Panc1 (cell line): Measurements from ENCODE around the gene SPIB. TPM values are rescaled to one million over a fixed set of nuclear protein-coding genes. Genes with fewer than 3 reads are reported as not detected.

Experiments used
- ATAC-seq: fragments of 200-7000 bp; cut with Tn5 transposase; 2 replicates; pipeline ENCODE4 v1.9.1; 2020; ENCODE audit warnings: mild to moderate bottlenecking, moderate library complexity
- BruUV-seq: library from RNA; stranded (reverse); fragments of 400-500 nt; replicated peaks from 2 replicates; lab custom pipeline; 2021; lab: Mats Ljungman, UMichigan
- CTCF ChIA-PET: fragments of 300-600 bp; sonication (Branson Sonifier 250); formaldehyde crosslinking; loops from one replicate; lab custom pipeline; 2022; ENCODE audit warnings: antibody characterized with exemption; lab: Charles Lee
- POLR2A ChIA-PET: fragments of 300-600 bp; sonication (Branson Sonifier 250); formaldehyde crosslinking; loops from one replicate; lab custom pipeline; 2022; ENCODE audit warnings: antibody characterized with exemption; lab: Charles Lee
- DNase-seq: peaks from one replicate; pipeline ENCODE4 v3.0.0-alpha.2; 2010; ENCODE audit warnings: low read depth, low spot score
- H3K27ac ChIP-seq: 2 replicates; pipeline ENCODE4 v1.5.1; 2011; ENCODE audit warnings: mild to moderate bottlenecking, low read length, inconsistent platforms
- H3K27me3 ChIP-seq: fragments of 200-500 bp; sonication (Bioruptor generic); 2 replicates; pipeline ENCODE4 v1.6.0; 2014; ENCODE audit warnings: low read length, inconsistent platforms; ENCODE audit not compliant: control insufficient read depth, insufficient read depth
- H3K36me3 ChIP-seq: fragments of 200-500 bp; sonication (Bioruptor generic); 2 replicates; pipeline ENCODE4 v1.5.1; 2014; ENCODE audit warnings: inconsistent platforms, mild to moderate bottlenecking, low read length, moderate library complexity; ENCODE audit not compliant: control insufficient read depth, insufficient read depth
- H3K4me1 ChIP-seq: 2 replicates; pipeline ENCODE4 v1.5.1; 2011; ENCODE audit warnings: inconsistent platforms, mild to moderate bottlenecking, low read length, moderate library complexity; ENCODE audit not compliant: control insufficient read depth, insufficient read depth
- H3K4me3 ChIP-seq, 2 experiments: 2 replicates each; pipeline ENCODE4 v1.5.1; 2011 to 2012; ENCODE audit warnings: low read depth in 2 of 2, low read length in 2 of 2, mild to moderate bottlenecking in 2 of 2, inconsistent platforms in 1 of 2, moderate library complexity in 1 of 2
- H3K9me3 ChIP-seq: fragments of 200-500 bp; sonication (Bioruptor generic); 2 replicates; pipeline ENCODE4 v1.5.1; 2014; ENCODE audit warnings: low read depth, mild to moderate bottlenecking, inconsistent platforms, low read length, moderate library complexity; ENCODE audit not compliant: control insufficient read depth, insufficient read depth
- CTCF ChIP-seq: fragments of 450-650 bp; IDR thresholded peaks from 2 replicates; pipeline ENCODE4 v1.5.1; 2017; ENCODE audit warnings: mild to moderate bottlenecking
- POLR2AphosphoS5 ChIP-seq: IDR thresholded peaks from 2 replicates; pipeline ENCODE4 v1.6.1; 2012; ENCODE audit warnings: mild to moderate bottlenecking, low read depth, low read length, moderate library complexity
- SIN3A ChIP-seq: IDR thresholded peaks from 2 replicates; pipeline ENCODE4 v1.6.1; 2012; ENCODE audit warnings: low read depth, mild to moderate bottlenecking, low read length, moderate library complexity, borderline replicate concordance; ENCODE audit not compliant: insufficient read depth
- TCF7L2 ChIP-seq: IDR thresholded peaks from 2 replicates; pipeline ENCODE4 v1.6.1; 2011; ENCODE audit warnings: mild to moderate bottlenecking, low read depth, low read length, inconsistent platforms
- in situ Hi-C: cut with HindIII; loops from 2 replicates; pipeline ENCODE4 v1.10.0; 2016; ENCODE audit warnings: low sequenced_read_pairs, low pct_unique_long_range_greater_than_20kb
- intact Hi-C: fragments of 100-400 bp; cut with micrococcal nuclease; formaldehyde crosslinking; loops from one replicate; pipeline ENCODE4 v1.10.0; 2022; ENCODE audit not compliant: unreplicated experiment
- total RNA-seq: library from RNA; stranded (reverse); gene quantifications from one replicate; pipeline ENCODE4 v1.2.1, GENCODE V29; 2021; ENCODE audit not compliant: unreplicated experiment
- TF ChIP-seq, protein P1 (sequence below), 2 experiments: IDR thresholded peaks; 2 replicates each; pipeline ENCODE4 v1.6.1; 2011 to 2012; ENCODE audit warnings: low read depth in 2 of 2, control low read depth in 1 of 2, low read length in 1 of 2, mild to moderate bottlenecking in 1 of 2, moderate library complexity in 1 of 2; ENCODE audit not compliant: insufficient read depth in 1 of 2

The SPIB gene
- total RNA-seq, 1 experiment from 2014 or later, result not detected

DNA sequence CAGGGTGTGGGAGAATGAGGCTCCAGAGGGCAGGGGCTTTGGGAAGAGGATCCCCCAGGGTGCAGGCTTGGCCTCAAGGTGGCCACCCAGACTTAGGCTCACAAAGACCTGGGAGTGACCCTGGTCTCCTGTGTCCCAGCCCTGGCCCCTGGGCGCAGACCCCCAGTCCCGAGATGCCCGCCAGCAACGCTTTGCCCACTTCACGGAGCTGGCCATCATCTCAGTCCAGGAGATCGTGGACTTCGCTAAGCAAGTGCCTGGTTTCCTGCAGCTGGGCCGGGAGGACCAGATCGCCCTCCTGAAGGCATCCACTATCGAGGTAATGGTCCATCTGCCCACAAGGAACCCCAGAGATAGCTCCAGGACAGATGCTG, 39.9 kb upstream of the SPIB start:
- in situ Hi-C loops, result no loop called here
- Histone ChIP-seq H3K27ac (no peak overlapping the region), H3K4me1 (peaks cover 8% of the 10 kb centered on the region), H3K4me3 (no peak overlapping the region), H3K36me3 (no peaks in the 10 kb centered on the region), H3K9me3 (no peaks in the 10 kb centered on the region), H3K27me3 (no peaks in the 10 kb centered on the region)
- intact Hi-C loops, result no loop called here
- ChIA-PET CTCF (no interaction called here), POLR2A (no interaction called here)
- no peak for ATAC-seq
- TF ChIP-seq, protein P1, sequence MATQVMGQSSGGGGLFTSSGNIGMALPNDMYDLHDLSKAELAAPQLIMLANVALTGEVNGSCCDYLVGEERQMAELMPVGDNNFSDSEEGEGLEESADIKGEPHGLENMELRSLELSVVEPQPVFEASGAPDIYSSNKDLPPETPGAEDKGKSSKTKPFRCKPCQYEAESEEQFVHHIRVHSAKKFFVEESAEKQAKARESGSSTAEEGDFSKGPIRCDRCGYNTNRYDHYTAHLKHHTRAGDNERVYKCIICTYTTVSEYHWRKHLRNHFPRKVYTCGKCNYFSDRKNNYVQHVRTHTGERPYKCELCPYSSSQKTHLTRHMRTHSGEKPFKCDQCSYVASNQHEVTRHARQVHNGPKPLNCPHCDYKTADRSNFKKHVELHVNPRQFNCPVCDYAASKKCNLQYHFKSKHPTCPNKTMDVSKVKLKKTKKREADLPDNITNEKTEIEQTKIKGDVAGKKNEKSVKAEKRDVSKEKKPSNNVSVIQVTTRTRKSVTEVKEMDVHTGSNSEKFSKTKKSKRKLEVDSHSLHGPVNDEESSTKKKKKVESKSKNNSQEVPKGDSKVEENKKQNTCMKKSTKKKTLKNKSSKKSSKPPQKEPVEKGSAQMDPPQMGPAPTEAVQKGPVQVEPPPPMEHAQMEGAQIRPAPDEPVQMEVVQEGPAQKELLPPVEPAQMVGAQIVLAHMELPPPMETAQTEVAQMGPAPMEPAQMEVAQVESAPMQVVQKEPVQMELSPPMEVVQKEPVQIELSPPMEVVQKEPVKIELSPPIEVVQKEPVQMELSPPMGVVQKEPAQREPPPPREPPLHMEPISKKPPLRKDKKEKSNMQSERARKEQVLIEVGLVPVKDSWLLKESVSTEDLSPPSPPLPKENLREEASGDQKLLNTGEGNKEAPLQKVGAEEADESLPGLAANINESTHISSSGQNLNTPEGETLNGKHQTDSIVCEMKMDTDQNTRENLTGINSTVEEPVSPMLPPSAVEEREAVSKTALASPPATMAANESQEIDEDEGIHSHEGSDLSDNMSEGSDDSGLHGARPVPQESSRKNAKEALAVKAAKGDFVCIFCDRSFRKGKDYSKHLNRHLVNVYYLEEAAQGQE (IDR thresholded peaks at IDR 0.05; ENCODE audit: insufficient read depth in 1 of 2, low read depth in 2 of 2, low read length in 1 of 2), result no peak
- no peak for TF ChIP-seq SIN3A
- no peak for TF ChIP-seq POLR2AphosphoS5
- TF ChIP-seq CTCF, result no peak
- TF ChIP-seq TCF7L2, result no peak
- DNase-seq, result no peak
- no TSS peak for BruUV-seq

- DNase-seq, result no peak
- H3K27ac ChIP-seq, result no peak overlapping the region
- intact Hi-C loops, result no loop called here
- H3K9me3 ChIP-seq, result no peaks in the 10 kb centered on the region
- no TSS peak for BruUV-seq
- ChIA-PET CTCF (no interaction called here), POLR2A (no interaction called here)
- no peaks in the 10 kb centered on the region for H3K36me3 ChIP-seq
- ATAC-seq, result no peak
- TF ChIP-seq, protein P1 (IDR thresholded peaks at IDR 0.05; ENCODE audit: insufficient read depth in 1 of 2, low read depth in 2 of 2, low read length in 1 of 2), result no peak
- TF ChIP-seq SIN3A, result no peak
- no peak for TF ChIP-seq CTCF
- TF ChIP-seq TCF7L2, result no peak
- no peak for TF ChIP-seq POLR2AphosphoS5
- peaks cover 4% of the 10 kb centered on the region for H3K4me1 ChIP-seq
- no peaks in the 10 kb centered on the region for H3K27me3 ChIP-seq
- no peak overlapping the region for H3K4me3 ChIP-seq
- in situ Hi-C loops, result no loop called here
Measured at GRCh38 chr19:50379602-50380001, 39.1 kb upstream of the SPIB start.
